CD4-positive, alpha-beta T cell (primary cell): ENCODE data around the gene NMBR. TPM values are rescaled to one million over a fixed set of nuclear protein-coding genes. Genes with fewer than 3 reads are reported as not detected.
A peak's percentile ranks its signal among the peaks of the same experiment; 100 is the strongest.

Experiments
- ATAC-seq: fragments of 200-7000 bp; cut with Tn5 transposase; one replicate; pipeline ENCODE4 v1.10.0; 2022; ENCODE audit warnings: mild to moderate bottlenecking; ENCODE audit not compliant: poor library complexity
- CTCF ChIA-PET: fragments of 350-600 bp; sonication (Branson Sonifier 250); formaldehyde crosslinking; loops from one replicate; lab custom pipeline; 2021; ENCODE audit warnings: antibody characterized with exemption, inconsistent platforms; lab: Charles Lee
- POLR2A ChIA-PET: fragments of 350-600 bp; sonication (Branson Sonifier 250); formaldehyde crosslinking; loops from one replicate; lab custom pipeline; 2021; ENCODE audit warnings: antibody characterized with exemption, inconsistent platforms; lab: Charles Lee
- DNase-seq, 14 experiments: peaks; one replicate each; pipeline ENCODE4 v3.0.0-alpha.2; 2013 to 2020; ENCODE audit warnings: mixed read lengths in 2 of 14
- H3K27ac ChIP-seq, 2 donors: one replicate each; pipeline versions ENCODE4 v1.5.1 to v1.7.0; 2013; ENCODE audit warnings: low read length in 2 of 2, low read depth in 1 of 2, mild to moderate bottlenecking in 1 of 2
- H3K27me3 ChIP-seq, 2 experiments: 1 replicate in 1 of 2; 2 replicates in 1 of 2; pipeline versions ENCODE4 v1.6.1 to v1.7.0; 2013; ENCODE audit warnings: low read length in 2 of 2, control low read depth in 1 of 2, mild to moderate bottlenecking in 1 of 2, moderate library complexity in 1 of 2; ENCODE audit not compliant: insufficient read depth in 2 of 2, control insufficient read depth in 1 of 2
- H3K36me3 ChIP-seq: one replicate; pipeline ENCODE4 v1.6.1; 2013; ENCODE audit warnings: low read length, control low read depth; ENCODE audit not compliant: insufficient read depth
- H3K4me1 ChIP-seq: one replicate; pipeline ENCODE4 v1.6.1; 2013; ENCODE audit warnings: low read length, control low read depth; ENCODE audit not compliant: insufficient read depth
- H3K4me3 ChIP-seq: one replicate; pipeline ENCODE4 v1.5.1; 2013; ENCODE audit warnings: mild to moderate bottlenecking, low read length, moderate library complexity
- H3K9me3 ChIP-seq, 2 experiments: 1 replicate in 1 of 2; 2 replicates in 1 of 2; pipeline versions ENCODE4 v1.6.1 to v1.7.0; 2013; ENCODE audit warnings: low read length in 2 of 2, mild to moderate bottlenecking in 2 of 2, control low read depth in 1 of 2, moderate library complexity in 1 of 2; ENCODE audit not compliant: control insufficient read depth in 1 of 2, insufficient read depth in 1 of 2
- H3K27ac Mint-ChIP-seq: one replicate; pipeline ENCODE4 v1.8.0; 2020; ENCODE audit warnings: mixed read lengths
- H3K27me3 Mint-ChIP-seq: one replicate; pipeline ENCODE4 v1.8.0; 2021; ENCODE audit warnings: mixed read lengths
- H3K36me3 Mint-ChIP-seq: one replicate; pipeline ENCODE4 v1.8.0; 2021; ENCODE audit warnings: low read depth, mixed read lengths
- H3K4me1 Mint-ChIP-seq: one replicate; pipeline ENCODE4 v1.8.0; 2021; ENCODE audit warnings: low read depth, mixed read lengths
- H3K4me3 Mint-ChIP-seq: one replicate; pipeline ENCODE4 v1.8.0; 2020; ENCODE audit warnings: mild to moderate bottlenecking, mixed read lengths
- H3K9me3 Mint-ChIP-seq: one replicate; pipeline ENCODE4 v1.8.0; 2020; ENCODE audit warnings: mixed read lengths
- intact Hi-C, 2 experiments: fragments of 100-400 bp; cut with DNase I in 1 of 2; cut with micrococcal nuclease in 1 of 2; formaldehyde crosslinking; loops; one replicate each; pipeline versions ENCODE4 v1.15.1 to v1.9.0; 2023 to 2025; cut with DNase I, micrococcal nuclease
- total RNA-seq, 174 experiments: library from RNA in 2 of 174; stranded (reverse) in 2 of 174; gene quantifications; one replicate each; pipeline ENCODE4 v1.2.3 and lab custom pipeline; 2021 to 2026
- TF ChIP-seq, protein P1 (sequence below): fragments of 200-600 bp; IDR thresholded peaks from one replicate; pipeline ENCODE4 v1.8.0; 2022; ENCODE audit warnings: antibody characterized with exemption, mild to moderate bottlenecking

NMBR gene
- total RNA-seq, 2 experiments from 2014 or later = not detected

DNA sequence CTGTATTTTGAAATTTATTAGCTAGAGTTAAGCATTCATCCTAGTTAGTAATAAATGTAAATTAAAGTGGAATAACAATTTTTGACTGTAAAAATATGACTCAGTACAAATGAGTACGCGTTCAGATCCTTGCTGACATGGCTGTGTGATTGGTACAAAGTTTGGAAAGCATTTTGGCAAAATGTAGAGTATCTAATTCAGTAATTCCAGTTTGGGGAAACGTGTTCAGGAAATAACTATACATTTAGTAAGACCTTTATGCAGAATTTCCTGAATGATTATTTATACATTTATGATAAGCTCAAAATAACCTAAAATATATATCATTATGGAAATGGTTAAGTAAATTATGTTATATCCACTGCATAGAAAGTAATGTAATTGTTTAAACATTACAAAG is 8.2 kb upstream of the NMBR start:
- H3K36me3 Mint-ChIP-seq = peaks cover 21% of the 10 kb centered on the region

DNA sequence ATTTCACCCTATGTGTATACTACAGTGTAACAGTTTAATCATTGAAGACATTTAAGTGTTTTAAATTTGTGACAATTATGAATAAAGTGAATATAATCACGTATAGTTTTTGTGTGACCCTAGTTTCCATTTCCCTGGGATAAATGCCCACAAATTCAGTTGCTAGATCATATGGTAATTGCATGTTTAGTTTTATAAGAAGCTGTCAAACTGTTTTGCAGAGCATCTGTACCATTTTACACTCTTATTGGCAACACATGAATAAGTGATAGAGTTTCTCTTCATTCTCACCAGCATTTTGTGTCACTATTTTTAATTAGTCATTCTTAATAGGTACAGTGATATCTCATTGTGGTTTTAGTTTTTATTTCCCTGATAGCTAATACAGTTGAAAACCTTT is 7.4 kb upstream of the NMBR start:
- no peaks in the 10 kb centered on the region for H3K9me3 ChIP-seq
- intact Hi-C loops = loop anchor here (5.0 to 10.0 kb wide), 2 partner anchors 233 to 410 kb away; no protein-coding TSS in a partner anchor
- no peak for ATAC-seq
- H3K4me1 Mint-ChIP-seq = peaks cover 71% of the 10 kb centered on the region
- CTCF ChIA-PET = interaction anchor here (3.2 to 4.0 kb wide), 2 partner anchors 7 to 53 kb away, joined by 16 to 38 read pairs; partner anchors contain the start of genes NMBR and VTA1
- DNase-seq = no peak
- no peak overlapping the region for H3K4me3 ChIP-seq
- H3K27ac Mint-ChIP-seq = no peak overlapping the region
- H3K27me3 Mint-ChIP-seq = no peaks in the 10 kb centered on the region
- POLR2A ChIA-PET = no interaction called here
- H3K4me3 Mint-ChIP-seq = no peak overlapping the region
- H3K9me3 Mint-ChIP-seq = no peaks in the 10 kb centered on the region
- no peaks in the 10 kb centered on the region for H3K4me1 ChIP-seq
- H3K27ac ChIP-seq = no peak overlapping the region
- TF ChIP-seq, protein P1, sequence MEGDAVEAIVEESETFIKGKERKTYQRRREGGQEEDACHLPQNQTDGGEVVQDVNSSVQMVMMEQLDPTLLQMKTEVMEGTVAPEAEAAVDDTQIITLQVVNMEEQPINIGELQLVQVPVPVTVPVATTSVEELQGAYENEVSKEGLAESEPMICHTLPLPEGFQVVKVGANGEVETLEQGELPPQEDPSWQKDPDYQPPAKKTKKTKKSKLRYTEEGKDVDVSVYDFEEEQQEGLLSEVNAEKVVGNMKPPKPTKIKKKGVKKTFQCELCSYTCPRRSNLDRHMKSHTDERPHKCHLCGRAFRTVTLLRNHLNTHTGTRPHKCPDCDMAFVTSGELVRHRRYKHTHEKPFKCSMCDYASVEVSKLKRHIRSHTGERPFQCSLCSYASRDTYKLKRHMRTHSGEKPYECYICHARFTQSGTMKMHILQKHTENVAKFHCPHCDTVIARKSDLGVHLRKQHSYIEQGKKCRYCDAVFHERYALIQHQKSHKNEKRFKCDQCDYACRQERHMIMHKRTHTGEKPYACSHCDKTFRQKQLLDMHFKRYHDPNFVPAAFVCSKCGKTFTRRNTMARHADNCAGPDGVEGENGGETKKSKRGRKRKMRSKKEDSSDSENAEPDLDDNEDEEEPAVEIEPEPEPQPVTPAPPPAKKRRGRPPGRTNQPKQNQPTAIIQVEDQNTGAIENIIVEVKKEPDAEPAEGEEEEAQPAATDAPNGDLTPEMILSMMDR = no peak
- H3K36me3 Mint-ChIP-seq = peaks cover 26% of the 10 kb centered on the region
- no peaks in the 10 kb centered on the region for H3K27me3 ChIP-seq
- H3K36me3 ChIP-seq = peaks cover 6% of the 10 kb centered on the region

More for the DNA sequence above, 8.2 kb upstream of the NMBR start:
- no peaks in the 10 kb centered on the region for H3K27me3 ChIP-seq
- peaks cover 70% of the 10 kb centered on the region for H3K4me1 Mint-ChIP-seq
- no peak for DNase-seq
- peak overlapping the region; percentile 28 for H3K27ac Mint-ChIP-seq
- H3K9me3 Mint-ChIP-seq = no peaks in the 10 kb centered on the region
- no peaks in the 10 kb centered on the region for H3K9me3 ChIP-seq
- no peak overlapping the region for H3K27ac ChIP-seq
- intact Hi-C loops = loop anchor here (5.0 to 10.0 kb wide), 2 partner anchors 232 to 410 kb away; no protein-coding TSS in a partner anchor
- TF ChIP-seq, protein P1 = no peak
- H3K4me1 ChIP-seq = no peaks in the 10 kb centered on the region
- ChIA-PET CTCF (interaction anchor here (0.9 to 4.0 kb wide), 4 partner anchors 8 to 53 kb away, joined by 3 to 38 read pairs (median 10); partner anchors contain the start of genes NMBR and VTA1), POLR2A (interaction anchor here (1.9 kb wide), 1 partner anchor 8 kb away, joined by 12 read pairs; the partner anchor contains the start of genes NMBR and VTA1)
- no peak overlapping the region for H3K4me3 ChIP-seq
- H3K27me3 Mint-ChIP-seq = no peaks in the 10 kb centered on the region
- H3K36me3 ChIP-seq = peaks cover 3% of the 10 kb centered on the region
- ATAC-seq = no peak
- H3K4me3 Mint-ChIP-seq = no peak overlapping the region

DNA sequence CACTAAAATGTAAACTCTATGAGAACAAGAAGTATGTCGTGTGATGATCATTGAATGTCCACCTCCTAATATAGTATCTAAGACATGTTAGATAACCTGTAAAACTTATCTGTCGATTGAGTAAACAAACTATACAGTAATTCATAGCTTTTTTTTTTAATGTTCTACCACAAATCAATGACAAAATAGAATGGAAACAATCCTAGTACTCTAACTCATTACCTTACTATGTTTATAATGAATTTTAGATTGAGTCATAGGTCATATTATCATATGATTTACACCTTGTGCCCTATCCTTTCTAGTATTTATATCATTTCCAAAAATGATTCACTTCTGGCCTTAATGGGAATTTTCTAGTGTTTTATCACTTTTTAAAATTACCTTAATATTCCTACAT is 6.3 kb upstream of the NMBR start:
- Histone ChIP-seq H3K4me3 (no peak overlapping the region), H3K27me3 (no peaks in the 10 kb centered on the region), H3K9me3 (no peaks in the 10 kb centered on the region), H3K36me3 (peaks cover 6% of the 10 kb centered on the region), H3K27ac (no peak overlapping the region), H3K4me1 (peaks cover 6% of the 10 kb centered on the region)
- Mint-ChIP-seq H3K4me3 (peak overlapping the region; percentile 6), H3K36me3 (peaks cover 32% of the 10 kb centered on the region), H3K27ac (peak overlapping the region; percentile 34), H3K27me3 (no peaks in the 10 kb centered on the region), H3K4me1 (peaks cover 77% of the 10 kb centered on the region), H3K9me3 (no peaks in the 10 kb centered on the region)
- DNase-seq (no peak), ATAC-seq (no peak)
- ChIA-PET POLR2A (no interaction called here), CTCF (no interaction called here)
- intact Hi-C loops = loop anchor here (5.0 to 10.0 kb wide), 2 partner anchors 234 to 412 kb away; no protein-coding TSS in a partner anchor
- TF ChIP-seq, protein P1 = no peak
